Aorta (tissue), 5 donors: Measurements from ENCODE around the gene PLAAT5. TPM values are rescaled to one million over a fixed set of nuclear protein-coding genes. Genes with fewer than 3 reads are reported as not detected.

Source experiments
- ATAC-seq: fragments of 200-7000 bp; cut with Tn5 transposase; one replicate; pipeline ENCODE4 v1.9.1; 2022; ENCODE audit warnings: moderate library complexity; ENCODE audit not compliant: low FRiP score
- DNase-seq, 2 donors: peaks; one replicate each; pipeline ENCODE4 v3.0.0-alpha.2; 2020
- H3K27ac ChIP-seq, 2 donors: one replicate each; pipeline ENCODE4 v1.5.1; 2013; ENCODE audit warnings: low read length in 2 of 2, mild to moderate bottlenecking in 2 of 2, moderate library complexity in 2 of 2, control low read depth in 1 of 2, inconsistent platforms in 1 of 2, low read depth in 1 of 2
- H3K27me3 ChIP-seq, 2 donors: one replicate each; pipeline ENCODE4 v1.6.1; 2013; ENCODE audit warnings: control low read depth in 1 of 2, low read length in 1 of 2, mild to moderate bottlenecking in 1 of 2, moderate library complexity in 1 of 2; ENCODE audit not compliant: insufficient read depth in 2 of 2, control insufficient read depth in 1 of 2
- H3K36me3 ChIP-seq, 2 donors: one replicate each; pipeline ENCODE4 v1.6.1; 2013; ENCODE audit warnings: control low read depth in 1 of 2, low read length in 1 of 2, mild to moderate bottlenecking in 1 of 2; ENCODE audit not compliant: insufficient read depth in 2 of 2, control insufficient read depth in 1 of 2
- H3K4me1 ChIP-seq, 2 donors: one replicate each; pipeline ENCODE4 v1.6.1; 2013; ENCODE audit warnings: low read length in 2 of 2, control low read depth in 1 of 2, mild to moderate bottlenecking in 1 of 2, moderate library complexity in 1 of 2; ENCODE audit not compliant: insufficient read depth in 2 of 2, control insufficient read depth in 1 of 2
- H3K4me3 ChIP-seq, 2 donors: one replicate each; pipeline ENCODE4 v1.5.1; 2013; ENCODE audit warnings: low read length in 2 of 2, control low read depth in 1 of 2, mild to moderate bottlenecking in 1 of 2
- H3K9me3 ChIP-seq: one replicate; pipeline ENCODE4 v1.6.1; 2013; ENCODE audit warnings: mild to moderate bottlenecking, low read length; ENCODE audit not compliant: control insufficient read depth
- WGBS, 2 donors: extraction: QIAGEN DNeasy Blood & Tissue Kit; methylation state at CpG; one replicate each; pipeline ENCODE4 v1.1.7; 2013; 5-methylcytosine and 5-hydroxymethylcytosine counted together
- intact Hi-C, 2 donors: fragments of 100-400 bp; cut with DNase I; formaldehyde crosslinking; loops; one replicate each; pipeline versions ENCODE4 v1.14.2 to v1.15.0; 2022
- polyA plus RNA-seq, 2 donors: library from polyadenylated mRNA; stranded (reverse); fragments of 200-250 nt; gene quantifications; one replicate each; pipeline ENCODE4 v1.2.3, GENCODE V29; 2013
- total RNA-seq, 2 donors: library from RNA; stranded (reverse); fragmentation: NEBNext Ultra II Directional; extraction: Animal tissue kit (Norgen Biotek cat#: 25700); gene quantifications; one replicate each; pipeline ENCODE4 v1.2.1, GENCODE V29; 2021
- donor health status: healthy with polysubstance abuse.
- donor health status: Bipolar disorder and iron deficiency.
- donor health status: DM: no; HTN: no; CAD: no.
- donor health status: DM: no; HTN: no; CAD: no.
- donor health status: DM: yes; HTN: yes; CAD: no.

The PLAAT5 gene
- total and polyA plus RNA-seq, 4 donors, result 0.38 to 1.6 (median 0.88) TPM; not detected in 1

DNA sequence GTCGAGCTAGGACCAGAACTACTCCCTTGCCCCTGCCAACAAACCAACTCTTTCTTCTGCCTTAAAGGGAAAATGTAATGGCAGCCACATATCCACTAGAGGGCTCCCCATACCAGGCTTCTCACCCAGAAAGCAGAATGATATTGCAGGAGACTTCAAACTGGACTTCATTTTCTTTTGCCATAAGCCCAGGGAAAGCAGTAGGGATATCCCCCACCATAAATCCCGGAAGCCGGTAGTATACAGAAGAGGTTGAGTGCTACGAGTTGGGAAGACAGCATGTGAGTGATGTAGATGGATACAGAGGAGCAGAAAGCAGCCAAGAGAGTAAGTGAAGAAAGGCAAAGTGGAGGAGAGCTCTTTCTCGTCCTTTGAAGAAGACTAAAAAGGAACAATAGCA is 12.1 kb downstream of the PLAAT5 start:
- no peaks in the 10 kb centered on the region for H3K27me3 ChIP-seq
- intact Hi-C loops, result loop anchor here (1.0 to 5.0 kb wide), 3 partner anchors 157 to 258 kb away; no protein-coding TSS in a partner anchor
- WGBS, 2 donors, result 6 to 7% methylated on average over 5 of the region's 5 CpGs
- no peaks in the 10 kb centered on the region for H3K9me3 ChIP-seq
- H3K27ac ChIP-seq, result no peak overlapping the region
- ATAC-seq (peak; percentile 81), DNase-seq (peak in 1 of 2 donors; percentile 56)
- H3K36me3 ChIP-seq, result no peaks in the 10 kb centered on the region
- H3K4me1 ChIP-seq, result no peaks in the 10 kb centered on the region
- H3K4me3 ChIP-seq, result no peak overlapping the region

GRCh38 chr11:63476618-63477017 is 14.3 kb downstream of the PLAAT5 start:
- Histone ChIP-seq H3K27ac (no peak overlapping the region), H3K36me3 (no peaks in the 10 kb centered on the region), H3K4me1 (no peaks in the 10 kb centered on the region), H3K27me3 (no peaks in the 10 kb centered on the region), H3K4me3 (no peak overlapping the region), H3K9me3 (no peaks in the 10 kb centered on the region)
- no peak for ATAC-seq
- DNase-seq, result no peak
- intact Hi-C loops, result loop anchor here (5.0 kb wide), 2 partner anchors 161 to 261 kb away; no protein-coding TSS in a partner anchor

GRCh38 chr11:63472372-63472771 is 18.6 kb downstream of the PLAAT5 start:
- intact Hi-C loops, result no loop called here

GRCh38 chr11:63470311-63470710 is 20.7 kb downstream of the PLAAT5 start:
- intact Hi-C loops, result no loop called here
- no peaks in the 10 kb centered on the region for H3K27me3 ChIP-seq
- no peak overlapping the region for H3K27ac ChIP-seq
- no peaks in the 10 kb centered on the region for H3K4me1 ChIP-seq
- H3K4me3 ChIP-seq, result no peak overlapping the region
- H3K36me3 ChIP-seq, result no peaks in the 10 kb centered on the region
- 32 to 35% methylated on average over 3 of the region's 3 CpGs for WGBS, 2 donors
- DNase-seq (no peak), ATAC-seq (no peak)
- no peaks in the 10 kb centered on the region for H3K9me3 ChIP-seq

More at GRCh38 chr11:63472372-63472771, 18.6 kb downstream of the PLAAT5 start:
- Histone ChIP-seq H3K4me3 (no peak overlapping the region), H3K27me3 (no peaks in the 10 kb centered on the region), H3K9me3 (no peaks in the 10 kb centered on the region), H3K4me1 (no peaks in the 10 kb centered on the region), H3K27ac (no peak overlapping the region), H3K36me3 (no peaks in the 10 kb centered on the region)
- 78 to 88% methylated on average over 3 of the region's 3 CpGs for WGBS, 2 donors
- no peak for DNase-seq
- no peak for ATAC-seq

DNA sequence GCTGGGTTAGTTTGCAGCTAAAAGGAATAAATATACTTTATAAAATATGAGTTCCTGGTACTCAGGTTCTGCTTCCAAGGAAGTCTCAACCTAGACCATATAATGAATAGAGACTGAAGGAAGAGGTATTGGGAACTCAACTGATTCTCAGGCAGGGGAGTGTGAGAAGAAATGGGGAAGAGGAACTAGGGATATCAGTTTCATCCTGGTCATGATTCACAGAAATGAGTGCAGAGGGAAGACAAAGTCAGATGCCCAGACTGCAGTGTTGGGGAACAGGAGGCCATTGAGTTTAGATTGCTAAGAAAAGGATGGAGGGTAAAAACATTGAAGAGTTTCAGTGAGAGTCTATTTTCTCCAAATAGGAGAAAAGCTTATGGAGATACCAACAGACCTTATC is 28.8 kb downstream of the PLAAT5 start:
- Histone ChIP-seq H3K4me3 (no peak overlapping the region), H3K27me3 (no peaks in the 10 kb centered on the region), H3K36me3 (no peaks in the 10 kb centered on the region), H3K27ac (no peak overlapping the region), H3K4me1 (no peaks in the 10 kb centered on the region), H3K9me3 (no peaks in the 10 kb centered on the region)
- ATAC-seq (no peak), DNase-seq (no peak)
- intact Hi-C loops, result no loop called here

- no peak overlapping the region for H3K4me3 ChIP-seq
- no peaks in the 10 kb centered on the region for H3K9me3 ChIP-seq
- peaks cover 0 to 1% of the 10 kb centered on the region in 2 donors for H3K27me3 ChIP-seq
- no peaks in the 10 kb centered on the region for H3K4me1 ChIP-seq
- DNase-seq, result no peak
- ATAC-seq, result no peak
- no peak overlapping the region for H3K27ac ChIP-seq
- intact Hi-C loops, result no loop called here
- no peaks in the 10 kb centered on the region for H3K36me3 ChIP-seq
- 55 to 57% methylated on average over 6 of the region's 6 CpGs for WGBS, 2 donors
Measured at GRCh38 chr11:63459586-63459985, 31.4 kb downstream of the PLAAT5 start.

- H3K9me3 ChIP-seq, result no peaks in the 10 kb centered on the region
- ATAC-seq, result no peak
- WGBS, 2 donors, result 38 to 41% methylated on average over 1 of the region's 1 CpG
- no peak overlapping the region for H3K4me3 ChIP-seq
- H3K4me1 ChIP-seq, result no peaks in the 10 kb centered on the region
- DNase-seq, result no peak
- intact Hi-C loops, result no loop called here
- no peak overlapping the region for H3K27ac ChIP-seq
- H3K36me3 ChIP-seq, result no peaks in the 10 kb centered on the region
- H3K27me3 ChIP-seq, result no peaks in the 10 kb centered on the region
Measured at GRCh38 chr11:63448646-63449045, 42.3 kb downstream of the PLAAT5 start.

DNA sequence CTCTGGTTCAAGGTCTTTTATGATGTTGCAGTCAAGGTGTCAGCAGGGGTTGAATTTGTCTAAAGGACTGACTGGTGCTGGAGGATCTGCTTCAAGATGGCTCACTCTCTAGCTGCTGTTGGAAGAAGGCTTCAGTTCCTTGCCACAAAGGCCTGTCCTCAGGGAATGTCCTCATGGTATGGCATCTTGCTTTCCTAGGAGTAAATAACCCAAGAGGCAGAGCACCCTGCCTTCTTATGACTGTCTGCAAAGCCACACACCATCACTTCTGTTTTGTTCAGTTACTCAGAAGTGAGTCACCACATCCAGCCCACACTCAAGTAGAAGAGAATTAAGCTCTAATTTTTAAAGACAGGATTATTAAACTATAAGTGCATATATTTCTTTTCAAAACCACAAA is 45.2 kb downstream of the PLAAT5 start:
- no peaks in the 10 kb centered on the region for H3K9me3 ChIP-seq
- no peaks in the 10 kb centered on the region for H3K27me3 ChIP-seq
- no peaks in the 10 kb centered on the region for H3K4me1 ChIP-seq
- no peaks in the 10 kb centered on the region for H3K36me3 ChIP-seq
- DNase-seq (no peak), ATAC-seq (no peak)
- intact Hi-C loops, result no loop called here
- no peak overlapping the region for H3K27ac ChIP-seq
- H3K4me3 ChIP-seq, result no peak overlapping the region

- Histone ChIP-seq H3K27me3 (no peaks in the 10 kb centered on the region), H3K36me3 (no peaks in the 10 kb centered on the region), H3K4me3 (no peak overlapping the region), H3K9me3 (no peaks in the 10 kb centered on the region), H3K27ac (no peak overlapping the region), H3K4me1 (no peaks in the 10 kb centered on the region)
- ATAC-seq (no peak), DNase-seq (no peak)
- intact Hi-C loops, result no loop called here
- 61 to 64% methylated on average over 2 of the region's 2 CpGs for whole genome bisulfite sequencing, 2 donors
Measured at GRCh38 chr11:63445118-63445517, 45.8 kb downstream of the PLAAT5 start.
